HL-60 (cell line): Measurements from ENCODE around the gene NR3C2.
"Not testable (repeated sequence)": the region's sequence is repeated elsewhere in the genome, so short reads cannot be mapped to it uniquely, and the experiment has no call there.

Experiments used
- DNase-seq, 2 experiments: peaks; one replicate each; pipeline ENCODE4 v3.0.0-alpha.2; 2010 to 2020; ENCODE audit warnings: low read depth in 1 of 2, low spot score in 1 of 2
- H3K27ac ChIP-seq: fragments of 250-450 bp; sonication (Bioruptor Pico); replicated peaks from 2 replicates; pipeline ENCODE4 v1.5.1; 2020; ENCODE audit warnings: mild to moderate bottlenecking, moderate library complexity
- H3K27me3 ChIP-seq: fragments of 250-450 bp; sonication (Bioruptor Pico); 2 replicates; pipeline ENCODE4 v1.5.1; 2021; ENCODE audit warnings: mild to moderate bottlenecking, moderate library complexity; ENCODE audit not compliant: insufficient read depth, poor library complexity, severe bottlenecking
- H3K4me3 ChIP-seq: replicated peaks from 2 replicates; pipeline ENCODE4 v1.5.1; 2011; ENCODE audit warnings: mild to moderate bottlenecking, control low read depth, low read length; ENCODE audit not compliant: insufficient read depth
- GABPA ChIP-seq: IDR thresholded peaks from 2 replicates; pipeline ENCODE4 v1.6.1; 2012; ENCODE audit warnings: low read depth
- POLR2AphosphoS5 ChIP-seq: IDR thresholded peaks from 2 replicates; pipeline ENCODE4 v1.6.1; 2012; ENCODE audit warnings: low read depth
- SPI1 ChIP-seq: IDR thresholded peaks from 2 replicates; pipeline ENCODE4 v1.6.1; 2012; ENCODE audit warnings: low read depth, mild to moderate bottlenecking, borderline replicate concordance
- TF ChIP-seq, protein P1 (sequence below): IDR thresholded peaks from 2 replicates; pipeline ENCODE4 v1.6.1; 2012; ENCODE audit warnings: low read depth; ENCODE audit not compliant: insufficient replicate concordance
- TF ChIP-seq, protein P2 (sequence below): IDR thresholded peaks from one replicate; pipeline ENCODE4 v1.5.1; 2011; ENCODE audit warnings: low read length, control low read depth, inconsistent platforms; ENCODE audit not compliant: insufficient read depth

The NR3C2 gene

DNA sequence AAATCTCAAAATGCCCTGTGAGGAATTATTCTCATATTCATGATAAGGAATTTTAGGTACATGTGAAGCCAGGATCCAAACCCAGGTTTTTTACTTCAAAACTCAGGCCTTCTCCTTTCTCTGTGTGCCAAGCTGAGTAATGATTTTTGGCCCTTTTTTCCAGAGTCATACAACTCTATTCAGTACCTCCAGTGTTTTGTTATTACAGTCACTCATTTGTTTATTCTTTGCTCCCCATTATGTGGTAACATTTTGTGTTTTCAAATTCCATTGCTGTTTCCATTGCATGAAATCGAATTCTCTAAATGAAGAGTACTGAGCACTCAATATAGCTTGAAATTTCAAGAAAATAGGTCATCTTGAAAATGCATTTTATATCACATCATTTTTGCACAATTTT, 315.4 kb downstream of the NR3C2 start:
- Histone ChIP-seq H3K4me3 (no peak overlapping the region), H3K27ac (no peak overlapping the region), H3K27me3 (no peaks in the 10 kb centered on the region)
- TF ChIP-seq POLR2AphosphoS5 (no peak), GABPA (no peak), SPI1 (no peak)
- TF ChIP-seq, protein P1, sequence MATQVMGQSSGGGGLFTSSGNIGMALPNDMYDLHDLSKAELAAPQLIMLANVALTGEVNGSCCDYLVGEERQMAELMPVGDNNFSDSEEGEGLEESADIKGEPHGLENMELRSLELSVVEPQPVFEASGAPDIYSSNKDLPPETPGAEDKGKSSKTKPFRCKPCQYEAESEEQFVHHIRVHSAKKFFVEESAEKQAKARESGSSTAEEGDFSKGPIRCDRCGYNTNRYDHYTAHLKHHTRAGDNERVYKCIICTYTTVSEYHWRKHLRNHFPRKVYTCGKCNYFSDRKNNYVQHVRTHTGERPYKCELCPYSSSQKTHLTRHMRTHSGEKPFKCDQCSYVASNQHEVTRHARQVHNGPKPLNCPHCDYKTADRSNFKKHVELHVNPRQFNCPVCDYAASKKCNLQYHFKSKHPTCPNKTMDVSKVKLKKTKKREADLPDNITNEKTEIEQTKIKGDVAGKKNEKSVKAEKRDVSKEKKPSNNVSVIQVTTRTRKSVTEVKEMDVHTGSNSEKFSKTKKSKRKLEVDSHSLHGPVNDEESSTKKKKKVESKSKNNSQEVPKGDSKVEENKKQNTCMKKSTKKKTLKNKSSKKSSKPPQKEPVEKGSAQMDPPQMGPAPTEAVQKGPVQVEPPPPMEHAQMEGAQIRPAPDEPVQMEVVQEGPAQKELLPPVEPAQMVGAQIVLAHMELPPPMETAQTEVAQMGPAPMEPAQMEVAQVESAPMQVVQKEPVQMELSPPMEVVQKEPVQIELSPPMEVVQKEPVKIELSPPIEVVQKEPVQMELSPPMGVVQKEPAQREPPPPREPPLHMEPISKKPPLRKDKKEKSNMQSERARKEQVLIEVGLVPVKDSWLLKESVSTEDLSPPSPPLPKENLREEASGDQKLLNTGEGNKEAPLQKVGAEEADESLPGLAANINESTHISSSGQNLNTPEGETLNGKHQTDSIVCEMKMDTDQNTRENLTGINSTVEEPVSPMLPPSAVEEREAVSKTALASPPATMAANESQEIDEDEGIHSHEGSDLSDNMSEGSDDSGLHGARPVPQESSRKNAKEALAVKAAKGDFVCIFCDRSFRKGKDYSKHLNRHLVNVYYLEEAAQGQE = no peak
- TF ChIP-seq, protein P2, sequence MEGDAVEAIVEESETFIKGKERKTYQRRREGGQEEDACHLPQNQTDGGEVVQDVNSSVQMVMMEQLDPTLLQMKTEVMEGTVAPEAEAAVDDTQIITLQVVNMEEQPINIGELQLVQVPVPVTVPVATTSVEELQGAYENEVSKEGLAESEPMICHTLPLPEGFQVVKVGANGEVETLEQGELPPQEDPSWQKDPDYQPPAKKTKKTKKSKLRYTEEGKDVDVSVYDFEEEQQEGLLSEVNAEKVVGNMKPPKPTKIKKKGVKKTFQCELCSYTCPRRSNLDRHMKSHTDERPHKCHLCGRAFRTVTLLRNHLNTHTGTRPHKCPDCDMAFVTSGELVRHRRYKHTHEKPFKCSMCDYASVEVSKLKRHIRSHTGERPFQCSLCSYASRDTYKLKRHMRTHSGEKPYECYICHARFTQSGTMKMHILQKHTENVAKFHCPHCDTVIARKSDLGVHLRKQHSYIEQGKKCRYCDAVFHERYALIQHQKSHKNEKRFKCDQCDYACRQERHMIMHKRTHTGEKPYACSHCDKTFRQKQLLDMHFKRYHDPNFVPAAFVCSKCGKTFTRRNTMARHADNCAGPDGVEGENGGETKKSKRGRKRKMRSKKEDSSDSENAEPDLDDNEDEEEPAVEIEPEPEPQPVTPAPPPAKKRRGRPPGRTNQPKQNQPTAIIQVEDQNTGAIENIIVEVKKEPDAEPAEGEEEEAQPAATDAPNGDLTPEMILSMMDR = no peak
- DNase-seq = no peak

DNA sequence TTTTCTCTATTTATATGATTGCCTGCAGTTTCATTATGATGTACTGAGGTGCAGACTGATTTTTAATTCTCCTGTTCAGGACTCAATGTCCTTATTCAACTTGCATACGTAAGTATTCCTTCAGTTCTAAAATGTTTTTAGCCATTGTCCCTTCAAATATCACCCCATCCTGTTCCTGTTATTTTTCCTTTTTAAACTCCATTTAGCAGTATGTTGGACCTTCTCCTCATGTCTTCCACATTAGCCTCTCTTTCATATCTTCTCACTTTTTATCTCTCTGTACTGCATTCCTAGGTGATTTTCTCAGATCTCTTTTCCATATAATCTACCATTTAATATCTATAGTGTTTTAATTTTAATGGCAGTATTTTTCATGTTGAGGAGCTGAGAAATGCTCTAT, 317.7 kb downstream of the NR3C2 start:
- no peak overlapping the region for H3K27ac ChIP-seq
- TF ChIP-seq GABPA = no peak
- TF ChIP-seq, protein P1 = no peak
- TF ChIP-seq SPI1 = no peak
- TF ChIP-seq, protein P2 = no peak
- TF ChIP-seq POLR2AphosphoS5 = no peak
- H3K4me3 ChIP-seq = no peak overlapping the region
- no peak for DNase-seq
- no peaks in the 10 kb centered on the region for H3K27me3 ChIP-seq

DNA sequence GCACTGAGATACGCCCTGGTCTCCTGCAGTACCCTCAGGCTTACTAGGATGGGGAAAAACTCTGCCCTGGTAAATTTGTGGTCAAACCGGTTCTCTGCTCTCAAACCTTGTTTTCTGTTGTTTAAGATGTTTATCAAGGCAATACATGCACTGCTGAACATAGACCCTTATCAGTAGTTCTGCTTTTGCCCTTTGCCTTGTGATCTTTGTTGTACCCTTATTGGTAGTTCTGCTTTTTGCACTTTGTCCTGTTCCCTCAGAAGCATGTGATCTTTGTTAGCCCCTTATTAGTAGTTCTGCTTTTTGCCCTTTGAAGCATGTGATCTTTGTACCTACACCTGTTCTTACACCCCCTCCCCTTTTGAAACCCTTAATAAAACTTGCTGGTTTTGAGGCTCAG, 319.1 kb downstream of the NR3C2 start:
- peak; percentile 71; the same call in 1 of the 2 replicates for TF ChIP-seq SPI1
- not testable (repeated sequence) for H3K27ac ChIP-seq, H3K27me3 ChIP-seq, H3K4me3 ChIP-seq
- peak in 1 of 2 experiments; percentile 63 for DNase-seq

DNA sequence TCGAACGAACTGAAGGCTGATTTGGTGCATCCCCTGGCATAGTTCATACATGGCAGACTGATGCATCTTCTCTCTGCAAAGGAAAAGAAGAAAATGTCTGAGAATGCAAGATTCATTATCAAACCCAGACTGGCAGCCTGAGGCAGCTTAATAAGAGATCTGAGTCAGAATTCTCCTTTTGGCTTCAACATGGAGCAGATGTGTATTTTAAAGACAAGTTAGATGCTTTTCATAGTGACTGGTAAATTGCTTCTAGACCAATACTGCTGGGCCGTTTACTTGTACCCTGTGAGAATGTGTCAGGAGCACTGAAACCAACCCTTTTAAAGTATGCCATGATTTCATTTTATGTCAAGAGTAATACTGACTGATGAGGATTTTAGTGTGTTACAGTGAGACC, 322.0 kb downstream of the NR3C2 start:
- no peak for DNase-seq
- Histone ChIP-seq H3K4me3 (no peak overlapping the region), H3K27ac (no peak overlapping the region)

More for the DNA sequence above, 322.0 kb downstream of the NR3C2 start:
- H3K27me3 ChIP-seq = no peaks in the 10 kb centered on the region
- TF ChIP-seq, protein P1 = no peak
- TF ChIP-seq, protein P2 = no peak
- no peak for TF ChIP-seq POLR2AphosphoS5
- TF ChIP-seq SPI1 = no peak
- no peak for TF ChIP-seq GABPA
